GM18520 (cell line): ENCODE results near the gene FUBP3.

Experiments
- ATAC-seq: cut with Tn5 transposase; IDR thresholded peaks from one replicate; pipeline ENCODE4 v1.9.1; 2021; ENCODE audit not compliant: unreplicated experiment

FUBP3 gene

DNA sequence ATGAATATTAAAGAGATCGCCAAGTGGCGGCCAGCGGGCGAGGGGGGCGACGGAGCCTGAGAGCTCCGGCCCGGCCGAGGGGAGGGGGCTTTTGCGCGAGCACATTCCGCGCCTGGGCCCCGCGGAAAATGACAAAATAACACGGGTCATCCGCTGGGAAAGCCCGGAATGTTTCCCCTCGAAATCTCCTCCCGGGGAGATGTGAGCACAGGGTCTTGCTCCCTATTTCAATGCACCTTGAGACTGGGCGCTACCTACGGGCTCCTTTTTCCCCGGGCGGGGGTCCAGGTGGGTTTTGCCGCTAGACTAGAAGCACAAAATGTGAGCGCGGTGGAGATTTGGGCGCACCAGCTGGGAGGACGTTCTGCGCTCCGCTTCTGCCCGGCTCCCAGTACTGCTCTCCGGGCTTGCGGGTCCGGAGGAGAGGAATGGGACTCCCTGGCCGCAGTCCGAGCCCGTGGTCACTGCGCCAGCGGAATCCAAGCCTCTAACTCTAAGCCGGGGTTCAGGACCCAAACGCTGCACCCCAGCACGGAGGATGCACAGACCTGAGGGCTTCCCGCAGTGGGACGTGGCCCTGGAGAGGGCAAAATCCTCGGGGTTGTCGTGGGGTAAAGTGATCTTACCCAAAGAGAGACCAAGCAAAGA, 82.2 kb downstream of the FUBP3 start:
- ATAC-seq: no peak

- ATAC-seq: no peak
Observed at GRCh38 chr9:130662099-130662969, 83.0 kb downstream of the FUBP3 start.

DNA sequence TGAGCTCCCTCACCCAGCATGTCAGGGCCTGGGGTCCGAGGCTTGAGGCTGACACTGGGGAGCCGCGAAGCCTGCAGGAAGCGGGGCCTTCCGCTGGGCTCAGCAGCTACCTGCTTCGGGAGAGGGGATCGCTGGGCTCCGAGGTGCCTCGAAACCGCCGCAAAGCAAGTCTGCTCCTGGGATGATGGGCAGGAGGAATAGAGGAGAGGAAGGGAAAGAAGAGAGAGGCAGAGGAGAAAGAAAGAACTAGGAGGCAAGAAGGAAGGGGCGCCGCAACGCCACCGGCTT, 83.5 kb downstream of the FUBP3 start:
- ATAC-seq: no peak

- no peak for ATAC-seq
Observed at GRCh38 chr9:130663258-130663976, 84.0 kb downstream of the FUBP3 start.

- no peak for ATAC-seq
Observed at GRCh38 chr9:130663977-130664250, 84.5 kb downstream of the FUBP3 start.

DNA sequence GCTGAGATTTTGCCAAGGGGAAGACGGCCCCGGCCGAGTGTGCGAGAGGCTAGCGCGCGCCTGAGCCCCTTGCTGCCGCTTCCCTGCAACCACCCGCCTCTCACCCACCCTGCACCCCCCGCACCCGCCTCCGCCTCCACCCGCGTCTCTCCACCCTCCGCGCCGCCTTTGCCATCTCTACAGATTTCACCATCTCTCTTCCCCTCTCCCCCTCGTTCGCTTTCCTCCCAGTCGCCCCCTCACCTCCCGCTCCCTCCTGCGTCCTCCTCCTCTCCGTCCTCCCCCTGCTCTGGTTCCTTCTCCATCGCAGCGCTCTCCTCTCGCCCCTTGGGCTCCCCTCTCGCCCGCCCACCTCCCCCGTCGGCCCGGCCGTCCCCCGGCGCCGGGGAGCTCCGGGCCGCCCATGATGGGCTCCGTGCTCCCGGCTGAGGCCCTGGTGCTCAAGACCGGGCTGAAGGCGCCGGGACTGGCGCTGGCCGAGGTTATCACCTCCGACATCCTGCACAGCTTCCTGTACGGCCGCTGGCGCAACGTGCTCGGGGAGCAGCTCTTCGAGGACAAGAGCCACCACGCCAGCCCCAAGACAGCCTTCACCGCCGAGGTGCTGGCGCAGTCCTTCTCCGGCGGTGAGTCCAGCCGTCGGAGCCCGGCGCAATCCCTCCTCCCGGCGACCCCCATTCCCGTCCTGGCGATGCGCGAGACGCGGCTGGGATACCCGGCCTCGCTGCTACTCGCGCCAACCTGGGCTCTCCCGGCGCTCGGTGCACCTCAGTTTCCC, 85.1 kb downstream of the FUBP3 start, which contains the start of gene PRDM12:
TSS of gene PRDM12 (plus strand) at position 344 of the 778 bp plus-strand sequence. CDS start at position 404, 60 bp downstream.
- no peak for ATAC-seq

DNA sequence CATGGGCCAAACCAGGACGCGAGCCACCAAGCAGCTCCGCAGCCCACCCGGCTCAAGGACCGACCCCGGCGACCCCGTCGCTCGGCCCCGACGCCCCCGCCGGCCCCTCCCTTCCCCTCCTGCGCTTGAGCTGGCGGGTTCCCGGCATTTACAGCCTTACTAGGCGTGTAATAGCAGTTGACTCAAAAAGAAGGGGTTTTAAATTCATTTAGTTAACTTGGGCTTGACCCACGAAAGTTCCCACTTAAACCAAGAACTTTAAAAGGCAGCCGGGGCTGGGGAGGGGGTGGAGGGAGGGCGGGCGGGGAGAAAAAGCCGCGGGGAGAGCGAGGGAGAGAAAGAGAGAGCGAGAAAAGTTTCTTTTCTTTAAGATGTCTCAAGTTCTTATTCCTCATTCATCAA, 85.7 kb downstream of the FUBP3 start:
- no peak for ATAC-seq

- ATAC-seq: no peak
Observed at GRCh38 chr9:130665431-130666392, 86.3 kb downstream of the FUBP3 start.

GRCh38 chr9:130666393-130667119, 87.2 kb downstream of the FUBP3 start:
- no peak for ATAC-seq

DNA sequence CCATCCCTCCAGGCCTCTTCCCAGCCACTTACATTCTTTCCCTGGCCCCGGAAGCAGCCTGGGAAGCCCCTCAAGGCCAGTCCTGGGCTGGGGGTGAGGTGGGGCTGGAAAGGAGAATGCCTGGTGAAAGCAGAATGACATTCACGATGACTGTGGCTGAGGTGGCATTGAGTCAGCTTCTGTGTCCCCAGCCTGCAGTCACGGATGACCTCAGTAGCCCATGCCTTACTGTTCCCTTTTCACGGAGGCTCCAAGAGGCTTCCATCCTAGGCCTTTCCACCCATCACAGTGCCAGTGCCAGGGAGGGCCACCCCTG, 87.7 kb downstream of the FUBP3 start:
- no peak for ATAC-seq

- ATAC-seq: no peak
Observed at GRCh38 chr9:130668196-130668595, 88.8 kb downstream of the FUBP3 start.

- ATAC-seq: no peak
Observed at GRCh38 chr9:130668659-130669058, 89.3 kb downstream of the FUBP3 start.

DNA sequence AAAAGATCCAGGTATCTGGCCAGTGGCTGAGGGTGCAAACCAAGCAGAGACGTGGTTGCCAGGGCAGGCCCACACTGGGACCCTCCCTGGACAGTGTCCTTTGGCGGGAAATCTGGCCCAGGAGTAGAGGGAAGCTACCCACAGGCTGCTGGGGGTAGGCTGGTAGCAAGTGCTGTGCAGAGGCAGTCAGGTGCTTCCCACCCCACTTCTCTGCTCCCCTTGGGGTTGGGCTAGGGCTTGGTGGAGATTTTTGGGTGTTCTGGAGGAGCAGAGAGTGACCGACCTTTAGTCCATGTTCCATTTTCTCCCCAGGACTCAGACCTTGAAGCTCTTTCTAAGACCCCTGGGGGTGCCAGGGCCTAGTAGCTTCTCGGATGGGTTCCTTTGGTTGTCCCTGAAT, 90.6 kb downstream of the FUBP3 start:
- ATAC-seq: no peak

GRCh38 chr9:130670644-130671043, 91.3 kb downstream of the FUBP3 start:
- no peak for ATAC-seq

DNA sequence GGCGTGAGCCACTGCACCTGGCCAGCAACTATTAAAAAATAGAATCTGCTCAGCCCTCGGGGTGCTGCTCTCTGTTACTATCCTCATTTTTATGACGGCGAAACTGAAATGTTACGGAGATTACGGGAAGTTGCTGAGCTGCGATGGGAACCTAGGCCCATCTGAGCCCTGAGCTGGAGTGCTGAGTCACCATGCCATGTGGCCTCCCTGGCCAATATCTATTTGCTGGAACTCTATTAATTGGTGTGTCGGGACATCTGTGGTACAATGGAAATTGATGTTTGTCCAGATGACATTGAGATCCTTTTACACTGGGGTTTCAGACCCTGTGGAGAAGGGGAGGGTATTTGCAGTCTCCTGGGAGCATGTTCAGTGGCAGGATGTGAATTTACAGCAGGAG, 93.1 kb downstream of the FUBP3 start:
- no peak for ATAC-seq

GRCh38 chr9:130672933-130673615, 93.7 kb downstream of the FUBP3 start:
- ATAC-seq: no peak

- no peak for ATAC-seq
Observed at GRCh38 chr9:130675396-130675795, 96.0 kb downstream of the FUBP3 start.

DNA sequence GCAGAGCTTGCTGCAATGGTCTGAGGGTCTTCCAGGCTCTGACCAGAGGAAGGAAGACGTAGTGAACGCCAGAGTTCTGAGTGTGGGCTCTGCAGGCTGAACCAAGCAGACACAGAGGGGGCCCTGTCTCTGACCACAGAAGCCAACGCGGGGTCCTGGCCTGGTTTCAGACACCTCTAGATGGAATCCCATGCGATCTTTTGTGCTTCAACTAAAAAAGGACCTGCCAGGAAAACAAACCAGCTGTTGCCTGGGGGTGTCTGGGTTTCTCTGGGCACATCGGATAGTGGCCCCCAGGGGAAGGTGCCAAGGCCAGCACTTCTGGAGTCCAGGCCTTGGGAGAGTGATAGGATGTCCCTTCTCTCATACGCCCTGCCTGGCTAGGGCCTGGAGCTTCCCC, 97.9 kb downstream of the FUBP3 start:
- ATAC-seq: no peak
